Psoas muscle (tissue), 8 donors: ENCODE results near the gene POLR3A. TPM values are rescaled to one million over a fixed set of nuclear protein-coding genes. Genes with fewer than 3 reads are reported as not detected.
A peak's percentile ranks its signal among the peaks of the same experiment; 100 is the strongest.

Source experiments
- ATAC-seq, 4 donors: fragments of 200-7000 bp; cut with Tn5 transposase; one replicate each; pipeline ENCODE4 v1.9.1; 2020; ENCODE audit warnings: moderate library complexity in 3 of 4, mild to moderate bottlenecking in 2 of 4
- DNase-seq, 2 donors: peaks; one replicate each; pipeline ENCODE4 v3.0.0-alpha.2; 2020
- H3K27ac ChIP-seq: fragments of 200-600 bp; one replicate; pipeline ENCODE4 v1.8.0; 2022
- H3K27me3 ChIP-seq, 3 donors: fragments of 200-600 bp in 1 of 3; one replicate each; pipeline versions ENCODE4 v1.6.1 to v1.8.0; 2013 to 2022; ENCODE audit warnings: low read length in 2 of 3, mild to moderate bottlenecking in 2 of 3, moderate library complexity in 1 of 3; ENCODE audit not compliant: insufficient read depth in 3 of 3
- H3K36me3 ChIP-seq, 2 donors: fragments of 200-600 bp in 1 of 2; one replicate each; pipeline versions ENCODE4 v1.6.1 to v1.8.0; 2013 to 2022; ENCODE audit warnings: low read depth in 1 of 2, mild to moderate bottlenecking in 1 of 2, moderate library complexity in 1 of 2; ENCODE audit not compliant: insufficient read depth in 1 of 2
- H3K4me1 ChIP-seq: fragments of 200-600 bp; one replicate; pipeline ENCODE4 v1.8.0; 2022
- H3K4me3 ChIP-seq: fragments of 200-600 bp; one replicate; pipeline ENCODE4 v1.8.0; 2022; ENCODE audit warnings: mild to moderate bottlenecking
- H3K9me3 ChIP-seq: fragments of 200-600 bp; one replicate; pipeline ENCODE4 v1.8.0; 2022
- CTCF ChIP-seq: fragments of 200-600 bp; IDR thresholded peaks from one replicate; pipeline ENCODE4 v1.8.0; 2022; ENCODE audit warnings: antibody characterized with exemption
- WGBS, 3 donors: extraction: QIAGEN DNeasy Blood & Tissue Kit; methylation state at CpG; one replicate each; pipeline versions ENCODE4 v1.1.6 to v1.1.7; 2013; 5-methylcytosine and 5-hydroxymethylcytosine counted together
- intact Hi-C, 2 donors: fragments of 100-400 bp; cut with DNase I; formaldehyde crosslinking; loops; one replicate each; pipeline versions ENCODE4 v1.11.0 to v1.14.2; 2022
- polyA plus RNA-seq, 3 donors: library from polyadenylated mRNA; stranded (reverse); fragments of 200-250 nt; gene quantifications; one replicate each; pipeline ENCODE4 v1.2.3, GENCODE V29; 2013
- total RNA-seq, 4 donors: library from RNA; stranded (reverse); fragmentation: NEBNext Ultra II Directional in 2 of 4; extraction: Animal tissue kit (Norgen Biotek cat#: 25700) in 2 of 4; gene quantifications; one replicate each; pipeline versions ENCODE4 v1.2.1 to v1.2.4, GENCODE V29; 2021 to 2023
- donor health status: healthy with polysubstance abuse.
- donor health status: DM: no; HTN: no; CAD: no; lungs with moderate emphysema.
- donor health status: Bipolar disorder and iron deficiency.
- donor health status: healthy.
- donor health status: DM: yes; HTN: yes; CAD: no.
- donor health status: DM: no; HTN: no; CAD: no.
- donor health status: DM: no; HTN: no; CAD: no.
- donor health status: DM: yes; HTN: yes; CAD: no.

Gene POLR3A
- total and polyA plus RNA-seq, 7 donors = 5.2 to 16.5 (median 12.6) TPM

- H3K9me3 ChIP-seq = no peaks in the 10 kb centered on the region
- no peak for ATAC-seq
- H3K36me3 ChIP-seq = peaks cover 23 to 62% of the 10 kb centered on the region in 2 donors
- H3K27ac ChIP-seq = peak overlapping the region; percentile 83
- H3K27me3 ChIP-seq = no peaks in the 10 kb centered on the region
- H3K4me3 ChIP-seq = peak overlapping the region; percentile 84
- 83 to 87% (median 86%) methylated on average over 9 of the region's 9 CpGs for WGBS, 3 donors
- no peak for TF ChIP-seq CTCF
- intact Hi-C loops = no loop called here
- peaks cover 52% of the 10 kb centered on the region for H3K4me1 ChIP-seq
- DNase-seq = no peak
Observed at GRCh38 chr10:78035933-78036583, 6.7 kb upstream of the POLR3A start.

DNA sequence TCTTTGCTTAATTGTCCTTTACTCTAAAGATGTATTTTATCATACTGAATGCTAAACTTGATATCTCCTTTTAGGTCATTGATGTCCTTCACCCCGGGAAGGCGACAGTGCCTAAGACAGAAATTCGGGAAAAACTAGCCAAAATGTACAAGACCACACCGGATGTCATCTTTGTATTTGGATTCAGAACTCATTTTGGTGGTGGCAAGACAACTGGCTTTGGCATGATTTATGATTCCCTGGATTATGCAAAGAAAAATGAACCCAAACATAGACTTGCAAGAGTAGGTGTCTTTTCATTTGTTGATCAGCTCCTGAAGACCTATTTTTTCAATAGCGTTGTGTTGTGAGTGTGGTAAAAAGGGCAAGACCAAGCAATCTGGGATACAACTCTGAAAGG, 6.1 kb upstream of the POLR3A start:
- intact Hi-C loops = no loop called here

DNA sequence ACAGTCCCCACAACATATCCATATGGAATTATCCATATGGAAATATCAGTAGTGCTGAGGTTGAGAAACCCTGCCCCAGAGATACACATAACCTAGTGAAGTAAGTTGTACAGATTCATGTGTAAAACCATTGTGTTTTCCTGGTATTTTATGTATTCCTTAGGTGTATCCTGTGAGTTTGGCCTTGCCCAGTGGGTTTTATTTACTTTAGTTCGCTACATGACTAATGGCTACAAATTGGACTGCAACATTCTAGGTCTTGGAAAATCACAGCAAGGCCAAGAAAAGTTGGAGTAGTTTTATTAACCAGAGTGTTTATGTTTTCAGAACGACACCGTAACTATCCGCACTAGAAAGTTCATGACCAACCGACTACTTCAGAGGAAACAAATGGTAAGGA, 5.7 kb upstream of the POLR3A start:
- H3K4me1 ChIP-seq = peaks cover 52% of the 10 kb centered on the region
- H3K27me3 ChIP-seq = no peaks in the 10 kb centered on the region
- peak overlapping the region; percentile 84 for H3K4me3 ChIP-seq
- no peak for TF ChIP-seq CTCF
- H3K27ac ChIP-seq = peak overlapping the region; percentile 83
- peaks cover 17 to 52% of the 10 kb centered on the region in 2 donors for H3K36me3 ChIP-seq
- WGBS, 3 donors = 76 to 89% (median 81%) methylated on average over 5 of the region's 5 CpGs
- no peaks in the 10 kb centered on the region for H3K9me3 ChIP-seq
- no peak for ATAC-seq
- no peak for DNase-seq
- intact Hi-C loops = no loop called here

More for the DNA sequence above, 6.1 kb upstream of the POLR3A start:
- Histone ChIP-seq H3K36me3 (peaks cover 17 to 56% of the 10 kb centered on the region in 2 donors), H3K27ac (peak overlapping the region; percentile 83), H3K4me1 (peaks cover 52% of the 10 kb centered on the region), H3K9me3 (no peaks in the 10 kb centered on the region), H3K4me3 (peak overlapping the region; percentile 84), H3K27me3 (no peaks in the 10 kb centered on the region)
- ATAC-seq (no peak), DNase-seq (no peak)
- WGBS, 3 donors = 76 to 92% (median 84%) methylated on average over 5 of the region's 5 CpGs
- TF ChIP-seq CTCF = no peak

DNA sequence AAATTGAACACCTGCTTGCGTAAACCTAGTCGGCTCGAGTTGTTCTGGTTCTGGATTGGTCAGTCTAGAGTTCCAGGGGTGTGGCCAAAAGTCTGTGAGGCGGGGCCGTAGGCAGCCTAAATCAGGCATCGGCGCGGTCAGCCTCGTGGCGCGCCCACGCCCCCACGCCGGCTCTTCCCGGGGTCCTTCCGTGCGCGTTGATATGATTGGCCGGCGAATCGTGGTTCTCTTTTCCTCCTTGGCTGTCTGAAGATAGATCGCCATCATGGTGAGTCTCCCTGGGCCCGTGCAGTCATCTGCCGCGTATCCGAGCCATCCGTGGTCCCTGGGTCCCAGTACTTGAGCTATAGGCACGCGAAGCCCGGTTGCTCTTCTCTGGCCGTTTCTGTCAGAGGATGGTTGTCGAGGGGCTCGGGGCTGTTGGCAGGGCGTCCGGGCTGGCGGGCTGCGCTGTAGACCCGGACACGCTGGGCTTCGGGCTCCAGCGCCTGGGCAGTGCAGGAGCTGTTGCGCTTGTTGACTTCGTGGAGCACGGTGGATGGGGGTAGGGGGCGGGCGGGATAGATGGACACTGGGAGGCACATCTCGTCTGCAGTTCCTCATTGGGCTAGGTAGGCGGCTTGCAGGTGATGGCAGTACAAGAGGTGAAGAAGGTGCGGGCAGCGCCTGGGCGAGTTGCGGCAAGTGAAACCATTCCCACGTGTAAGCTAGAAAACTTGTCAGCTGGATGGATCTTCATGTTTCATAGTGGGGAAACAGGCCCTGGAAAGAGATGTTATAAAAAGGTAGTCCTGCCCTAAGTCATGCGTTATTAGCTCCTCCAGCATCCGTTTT, 4.5 kb upstream of the POLR3A start, which contains the start of gene RPS24:
RPS24 (plus strand) TSS at position 227 of the 834 bp plus-strand sequence; CDS start at position 266, 39 bp downstream.
- Histone ChIP-seq H3K9me3 (no peaks in the 10 kb centered on the region), H3K4me3 (peak within 1 kb of the TSS; percentile 84), H3K36me3 (peaks cover 12 to 40% of the 10 kb centered on the region in 2 donors), H3K27ac (peak within 1 kb of the TSS; percentile 83), H3K27me3 (no peaks in the 10 kb centered on the region), H3K4me1 (peaks cover 40% of the 10 kb centered on the region)
- ATAC-seq = peak; percentile 91 to 95 (median 91)
- intact Hi-C loops = no loop called here
- 1% methylated on average over 53 to 55 of the region's 55 CpGs for WGBS, 3 donors
- peak; percentile 94 to 97 for DNase-seq
- no peak for TF ChIP-seq CTCF
